ENCODE data around the gene GNAQ. TPM values are rescaled to one million over a fixed set of nuclear protein-coding genes. Genes with fewer than 3 reads are reported as not detected.

Gene GNAQ
- total RNA-seq, 1 experiment from 2014 or later = 48.6 TPM

DNA sequence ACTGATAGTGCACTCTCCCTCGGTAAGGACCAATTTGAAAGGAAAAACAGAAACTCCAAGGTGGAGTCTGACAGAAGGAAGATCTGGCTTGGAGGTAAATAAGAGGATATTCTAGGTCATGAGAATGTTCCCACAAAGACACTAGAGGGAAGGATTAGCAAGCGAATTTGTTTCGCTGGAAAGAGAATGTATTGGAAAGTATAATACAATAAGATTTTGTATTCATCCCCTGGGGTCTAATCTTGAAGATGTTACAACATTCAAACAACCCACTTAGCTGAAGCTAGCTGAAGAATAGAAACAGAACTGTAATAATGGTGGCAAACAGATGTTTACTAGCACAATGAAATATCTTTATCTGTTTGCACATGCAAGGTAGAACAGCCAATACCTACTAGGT, 158.7 kb downstream of the GNAQ start:
- no peaks in the 10 kb centered on the region for H3K79me2 ChIP-seq (ENCODE audit: insufficient read depth, low read length)
- peaks cover 3% of the 10 kb centered on the region for H3K79me1 ChIP-seq (ENCODE audit: insufficient read depth, low read depth, low read length, poor library complexity, severe bottlenecking)
- no peak overlapping the region for H3K56ac ChIP-seq (ENCODE audit: insufficient read length, low read depth, low read length)
- no peak overlapping the region for H3K23ac ChIP-seq (ENCODE audit: insufficient read length, low read depth, low read length)
- H2AK5ac ChIP-seq (ENCODE audit: insufficient read length, low read length) = no peak overlapping the region
- no peak overlapping the region for H2BK20ac ChIP-seq (ENCODE audit: low read depth, low read length, poor library complexity, severe bottlenecking)
- H4K20me1 ChIP-seq (ENCODE audit: control insufficient read depth, insufficient read depth, insufficient read length) = no peaks in the 10 kb centered on the region
- no peaks in the 10 kb centered on the region; the same call in 1 of the 2 replicates for H3K4me1 ChIP-seq (ENCODE audit: insufficient read depth, low read length)
- H3K14ac ChIP-seq (ENCODE audit: insufficient read depth, low read length) = no peak overlapping the region
- H2BK15ac ChIP-seq (ENCODE audit: low read depth, low read length) = no peak overlapping the region
- no peaks in the 10 kb centered on the region for H3K9me3 Mint-ChIP-seq
- H2BK5ac ChIP-seq (ENCODE audit: insufficient read length, low read length) = no peak overlapping the region
- no peak for DNase-seq
- no peak overlapping the region for H3T11ph ChIP-seq (ENCODE audit: low read length)
- TF ChIP-seq, protein P1, sequence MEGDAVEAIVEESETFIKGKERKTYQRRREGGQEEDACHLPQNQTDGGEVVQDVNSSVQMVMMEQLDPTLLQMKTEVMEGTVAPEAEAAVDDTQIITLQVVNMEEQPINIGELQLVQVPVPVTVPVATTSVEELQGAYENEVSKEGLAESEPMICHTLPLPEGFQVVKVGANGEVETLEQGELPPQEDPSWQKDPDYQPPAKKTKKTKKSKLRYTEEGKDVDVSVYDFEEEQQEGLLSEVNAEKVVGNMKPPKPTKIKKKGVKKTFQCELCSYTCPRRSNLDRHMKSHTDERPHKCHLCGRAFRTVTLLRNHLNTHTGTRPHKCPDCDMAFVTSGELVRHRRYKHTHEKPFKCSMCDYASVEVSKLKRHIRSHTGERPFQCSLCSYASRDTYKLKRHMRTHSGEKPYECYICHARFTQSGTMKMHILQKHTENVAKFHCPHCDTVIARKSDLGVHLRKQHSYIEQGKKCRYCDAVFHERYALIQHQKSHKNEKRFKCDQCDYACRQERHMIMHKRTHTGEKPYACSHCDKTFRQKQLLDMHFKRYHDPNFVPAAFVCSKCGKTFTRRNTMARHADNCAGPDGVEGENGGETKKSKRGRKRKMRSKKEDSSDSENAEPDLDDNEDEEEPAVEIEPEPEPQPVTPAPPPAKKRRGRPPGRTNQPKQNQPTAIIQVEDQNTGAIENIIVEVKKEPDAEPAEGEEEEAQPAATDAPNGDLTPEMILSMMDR (conservative IDR thresholded peaks at IDR 0.05) = no peak
- H3K36me3 Mint-ChIP-seq (ENCODE audit: insufficient read depth in 1 of 3, low read depth in 3 of 3) = no peaks in the 10 kb centered on the region
- peak overlapping the region in 2 of 3 experiments; percentile 50 to 58; a peak in 3 of 7 replicates for H3K27ac Mint-ChIP-seq
- H3K4me3 Mint-ChIP-seq = no peak overlapping the region
- no peak overlapping the region for H2BK12ac ChIP-seq (ENCODE audit: insufficient read length, low read depth, low read length)
- no peak overlapping the region for H2AFZ ChIP-seq (ENCODE audit: low read length)
- no CpG with 5 or more reads among the region's 3 CpGs for WGBS (ENCODE audit: extremely low coverage, insufficient read length, low lambda C conversion rate)
- no peak overlapping the region for H3K4ac ChIP-seq (ENCODE audit: low read depth, low read length)
- H3K23me2 ChIP-seq (ENCODE audit: insufficient read length, low read depth, low read length, poor library complexity, severe bottlenecking) = no peaks in the 10 kb centered on the region
- H3K18ac ChIP-seq (ENCODE audit: insufficient read length, low read depth, low read length) = no peak overlapping the region
- no peak overlapping the region for H3K9ac ChIP-seq (ENCODE audit: extremely low read depth, insufficient read length, low read length)
- H3K4me2 ChIP-seq (ENCODE audit: insufficient read depth, insufficient read length, low read length) = no peak overlapping the region
- H3K27me3 ChIP-seq (ENCODE audit: insufficient read depth, low read length) = no peaks in the 10 kb centered on the region
- no peak overlapping the region for H4K91ac ChIP-seq (ENCODE audit: insufficient read length, low read depth, low read length)
- H3K9me3 ChIP-seq (ENCODE audit: control insufficient read depth, low read depth, low read length) = no peaks in the 10 kb centered on the region
- H3K27ac ChIP-seq (ENCODE audit: insufficient read length, low read depth, low read length) = no peak overlapping the region
- no peak overlapping the region for H4K8ac ChIP-seq (replicated peaks; ENCODE audit: insufficient read length, low read depth, low read length)
- peaks cover 11 to 14% of the 10 kb centered on the region in 2 experiments for H3K4me1 Mint-ChIP-seq
- no peak overlapping the region for H4K5ac ChIP-seq (ENCODE audit: insufficient read length, low read depth, low read length)
- no peaks in the 10 kb centered on the region for H3K27me3 Mint-ChIP-seq (ENCODE audit: low read depth)
- H2BK120ac ChIP-seq (ENCODE audit: low read depth, low read length, poor library complexity, severe bottlenecking) = no peak overlapping the region
